ENCODE results near the gene GALNT15. TPM values are rescaled to one million over a fixed set of nuclear protein-coding genes. Genes with fewer than 3 reads are reported as not detected.

The GALNT15 gene
- total RNA-seq, 1 donor from 2014 or later = 0.17 TPM

DNA sequence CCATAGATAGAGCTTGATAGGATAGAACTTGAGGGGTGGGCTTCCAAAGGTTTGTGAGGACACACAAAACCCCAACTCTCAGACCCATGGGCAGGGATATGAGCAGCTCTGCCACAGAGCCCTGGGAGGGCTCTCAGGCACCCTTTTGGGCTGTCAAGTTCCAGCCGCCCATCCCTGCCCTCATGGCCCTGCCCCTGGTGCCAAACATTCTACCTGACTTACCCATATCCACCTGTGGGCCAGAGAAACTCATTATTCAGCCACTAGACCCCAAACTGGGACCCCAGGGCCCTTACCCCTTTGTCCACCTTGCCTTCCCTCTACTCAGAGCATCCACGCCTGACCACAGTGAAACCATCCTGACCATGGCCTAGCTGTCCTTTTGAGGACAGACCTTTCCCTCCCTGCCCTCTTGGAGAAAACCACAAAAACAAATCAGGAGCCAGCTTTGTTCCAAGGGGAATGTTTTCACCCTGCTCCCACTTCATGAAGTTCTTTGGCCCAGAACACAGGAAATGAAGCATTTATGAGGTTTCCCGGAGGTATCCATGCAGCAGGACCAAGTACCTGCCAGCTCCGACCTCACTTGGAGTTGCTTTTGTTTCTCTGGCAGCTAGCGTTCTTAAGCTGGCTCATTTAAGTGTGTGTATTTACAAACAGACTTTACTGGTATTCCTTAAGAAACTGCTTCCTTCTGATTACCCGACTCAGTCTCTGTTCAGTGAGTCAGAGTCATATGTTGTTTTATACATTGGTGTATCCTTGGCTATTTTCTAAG lies 34.2 kb upstream of the GALNT15 start:
- no peaks in the 10 kb centered on the region for H3K36me3 ChIP-seq (ENCODE audit: control insufficient read depth, insufficient read depth, low read length)
- H3K4me3 ChIP-seq (ENCODE audit: low read depth, low read length) = no peak overlapping the region
- DNase-seq (ENCODE audit: low read depth) = no peak
- TF ChIP-seq, protein P1, sequence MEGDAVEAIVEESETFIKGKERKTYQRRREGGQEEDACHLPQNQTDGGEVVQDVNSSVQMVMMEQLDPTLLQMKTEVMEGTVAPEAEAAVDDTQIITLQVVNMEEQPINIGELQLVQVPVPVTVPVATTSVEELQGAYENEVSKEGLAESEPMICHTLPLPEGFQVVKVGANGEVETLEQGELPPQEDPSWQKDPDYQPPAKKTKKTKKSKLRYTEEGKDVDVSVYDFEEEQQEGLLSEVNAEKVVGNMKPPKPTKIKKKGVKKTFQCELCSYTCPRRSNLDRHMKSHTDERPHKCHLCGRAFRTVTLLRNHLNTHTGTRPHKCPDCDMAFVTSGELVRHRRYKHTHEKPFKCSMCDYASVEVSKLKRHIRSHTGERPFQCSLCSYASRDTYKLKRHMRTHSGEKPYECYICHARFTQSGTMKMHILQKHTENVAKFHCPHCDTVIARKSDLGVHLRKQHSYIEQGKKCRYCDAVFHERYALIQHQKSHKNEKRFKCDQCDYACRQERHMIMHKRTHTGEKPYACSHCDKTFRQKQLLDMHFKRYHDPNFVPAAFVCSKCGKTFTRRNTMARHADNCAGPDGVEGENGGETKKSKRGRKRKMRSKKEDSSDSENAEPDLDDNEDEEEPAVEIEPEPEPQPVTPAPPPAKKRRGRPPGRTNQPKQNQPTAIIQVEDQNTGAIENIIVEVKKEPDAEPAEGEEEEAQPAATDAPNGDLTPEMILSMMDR (IDR thresholded peaks at IDR 0.05; ENCODE audit: insufficient read depth, low read length, poor library complexity, severe bottlenecking) = no peak
- no peaks in the 10 kb centered on the region for H3K27me3 ChIP-seq (ENCODE audit: control insufficient read depth, insufficient read depth, low read length)

DNA sequence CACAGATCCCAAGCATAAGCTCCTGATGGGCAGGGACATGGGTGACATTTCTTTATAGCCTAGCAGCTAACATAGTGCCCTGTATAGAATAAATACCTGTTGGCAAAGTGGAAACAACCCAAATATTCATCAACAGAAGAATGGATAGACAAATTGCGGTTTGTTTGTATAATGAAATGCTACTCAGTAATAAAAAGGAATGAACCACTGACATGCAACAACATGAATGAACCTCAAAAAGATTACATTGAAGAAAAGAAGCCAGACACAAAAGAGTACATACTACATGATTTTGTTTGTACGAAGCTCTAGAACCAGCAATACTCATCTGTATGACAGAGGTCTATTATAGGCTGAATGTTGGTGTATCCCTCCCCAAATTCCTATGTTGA lies 33.6 kb upstream of the GALNT15 start:
- DNase-seq (ENCODE audit: low read depth) = no peak

DNA sequence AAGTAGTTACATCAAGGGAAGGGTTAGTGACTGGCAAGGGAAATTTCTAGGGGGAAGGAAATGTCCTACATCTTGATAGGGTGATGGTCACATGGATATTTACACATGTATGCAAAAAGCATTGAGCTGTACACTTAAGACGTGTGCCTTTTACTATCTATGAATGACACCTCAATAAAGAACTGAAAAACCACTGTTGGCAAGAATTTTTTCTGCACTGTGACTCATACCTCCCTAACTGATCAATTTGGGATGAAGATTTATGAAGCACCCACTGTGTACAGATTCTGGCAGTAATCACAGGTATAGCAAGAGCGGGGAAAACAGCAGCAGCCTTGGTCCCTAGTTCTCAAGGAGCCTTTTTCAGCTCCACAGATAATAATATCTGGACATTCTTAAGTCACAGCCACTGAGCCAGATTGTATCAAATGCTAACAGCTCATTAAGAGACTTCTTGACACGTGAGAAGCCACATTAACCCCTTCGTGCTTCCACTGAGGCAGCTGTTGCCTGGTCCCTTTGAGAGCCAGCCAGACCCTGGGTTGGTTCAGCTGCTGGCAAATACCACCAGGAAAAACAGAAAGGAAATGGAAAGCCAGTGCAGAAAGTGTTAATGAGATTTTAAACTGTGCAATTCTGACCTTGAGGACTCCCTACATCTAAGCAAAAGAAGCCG lies 32.0 kb upstream of the GALNT15 start:
- Histone ChIP-seq H3K27me3 (ENCODE audit: control insufficient read depth, insufficient read depth, low read length) (no peaks in the 10 kb centered on the region), H3K4me3 (ENCODE audit: low read depth, low read length) (no peak overlapping the region), H3K36me3 (ENCODE audit: control insufficient read depth, insufficient read depth, low read length) (no peaks in the 10 kb centered on the region)
- TF ChIP-seq, protein P1 (IDR thresholded peaks at IDR 0.05; ENCODE audit: insufficient read depth, low read length, poor library complexity, severe bottlenecking) = no peak
- no peak for DNase-seq (ENCODE audit: low read depth)

More for the DNA sequence above, 33.6 kb upstream of the GALNT15 start:
- Histone ChIP-seq H3K36me3 (ENCODE audit: control insufficient read depth, insufficient read depth, low read length) (no peaks in the 10 kb centered on the region), H3K27me3 (ENCODE audit: control insufficient read depth, insufficient read depth, low read length) (no peaks in the 10 kb centered on the region), H3K4me3 (ENCODE audit: low read depth, low read length) (no peak overlapping the region)
- TF ChIP-seq, protein P1 (IDR thresholded peaks at IDR 0.05; ENCODE audit: insufficient read depth, low read length, poor library complexity, severe bottlenecking) = no peak

DNA sequence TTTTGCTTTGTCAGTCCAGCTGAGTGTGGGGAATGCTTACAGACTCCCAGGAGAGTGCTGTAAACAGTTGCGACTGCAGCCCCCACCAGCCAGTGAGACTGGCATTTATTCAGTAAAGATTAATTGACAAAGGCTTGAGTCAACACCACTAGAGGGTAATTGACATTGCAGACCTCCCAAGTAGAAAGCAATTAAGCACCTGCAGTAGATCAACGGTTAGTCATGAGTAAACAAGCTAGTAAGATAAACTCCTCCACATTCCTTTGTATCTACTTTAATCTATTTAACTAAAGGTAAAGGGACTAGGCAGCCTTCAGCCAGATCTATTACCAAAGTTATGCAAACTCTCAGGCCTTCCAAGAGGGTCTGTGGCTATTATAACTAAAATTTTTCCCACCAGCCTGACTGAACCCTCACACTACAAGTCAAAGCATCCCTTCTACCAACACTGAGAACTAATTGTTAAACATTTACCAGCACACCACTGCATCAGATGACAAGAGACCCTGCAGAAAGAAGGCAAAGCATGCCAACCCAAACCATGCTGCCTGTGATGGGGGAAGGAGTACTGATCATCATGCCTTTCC lies 30.5 kb upstream of the GALNT15 start:
- no peak for DNase-seq (ENCODE audit: low read depth)
- Histone ChIP-seq H3K4me3 (ENCODE audit: low read depth, low read length) (no peak overlapping the region), H3K36me3 (ENCODE audit: control insufficient read depth, insufficient read depth, low read length) (no peaks in the 10 kb centered on the region), H3K27me3 (ENCODE audit: control insufficient read depth, insufficient read depth, low read length) (no peaks in the 10 kb centered on the region)
- TF ChIP-seq, protein P1 (IDR thresholded peaks at IDR 0.05; ENCODE audit: insufficient read depth, low read length, poor library complexity, severe bottlenecking) = no peak

DNA sequence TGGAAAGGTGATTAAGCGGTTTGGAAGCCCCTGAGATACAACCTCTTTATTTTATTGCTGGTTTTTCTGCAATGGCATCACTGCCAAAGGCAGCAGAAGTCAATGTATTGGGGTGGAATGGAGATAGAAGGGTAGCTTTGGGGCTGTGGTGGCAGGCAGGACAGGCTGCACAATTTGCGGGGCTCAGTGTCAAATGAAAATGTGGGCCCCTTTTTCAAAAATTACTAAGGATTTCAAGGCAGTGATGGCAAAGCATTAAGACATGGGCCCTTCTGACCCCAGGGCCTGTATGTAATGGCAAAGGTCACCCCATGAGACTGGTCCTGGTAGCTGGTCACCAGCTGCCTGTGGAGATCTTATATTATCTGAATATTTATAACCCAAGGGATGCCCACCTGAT lies 29.3 kb upstream of the GALNT15 start:
- Histone ChIP-seq H3K36me3 (ENCODE audit: control insufficient read depth, insufficient read depth, low read length) (no peaks in the 10 kb centered on the region), H3K4me3 (ENCODE audit: low read depth, low read length) (no peak overlapping the region), H3K27me3 (ENCODE audit: control insufficient read depth, insufficient read depth, low read length) (no peaks in the 10 kb centered on the region)
- TF ChIP-seq, protein P1 (IDR thresholded peaks at IDR 0.05; ENCODE audit: insufficient read depth, low read length, poor library complexity, severe bottlenecking) = no peak
- no peak for DNase-seq (ENCODE audit: low read depth)
